Measurements from ENCODE around the gene YIPF3. TPM values are rescaled to one million over a fixed set of nuclear protein-coding genes. Genes with fewer than 3 reads are reported as not detected.
A peak's percentile ranks its signal among the peaks of the same experiment; 100 is the strongest.

YIPF3 gene
- total RNA-seq, 3 donors from 2014 or later (not counting 1 experiment from before 2014, with no cell fraction given): 59.3 to 78.4 (median 70.0) TPM

DNA sequence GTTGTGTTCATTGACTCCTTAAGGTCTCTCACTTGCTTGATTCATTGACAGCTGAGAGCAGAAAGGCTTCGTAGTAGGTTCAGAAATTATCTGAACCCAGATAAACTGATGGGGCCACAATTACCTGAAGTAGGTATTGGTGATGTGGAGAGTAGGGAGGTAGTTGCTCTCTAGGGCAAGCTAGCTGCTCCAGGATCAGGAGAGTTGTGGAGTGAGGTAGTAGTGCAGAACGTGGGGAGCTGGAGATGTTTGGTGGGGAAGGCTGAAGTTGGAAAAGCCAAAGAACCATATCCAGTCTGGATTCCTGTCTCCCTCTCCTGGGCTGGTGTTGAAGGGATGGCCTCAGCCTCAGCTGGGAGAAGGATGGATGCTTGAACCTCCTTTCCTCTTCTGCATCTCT lies 23.5 kb downstream of the YIPF3 start:
- no peaks in the 10 kb centered on the region for H3K27me3 ChIP-seq (ENCODE audit: control insufficient read depth, insufficient read depth, low read length)
- H3K4me1 ChIP-seq (ENCODE audit: control insufficient read depth, insufficient read depth, low read length): peaks cover 19% of the 10 kb centered on the region
- Mint-ChIP-seq H3K9me3 (no peaks in the 10 kb centered on the region), H3K4me3 (no peak overlapping the region), H3K27me3 (ENCODE audit: low read depth in 2 of 2) (no peaks in the 10 kb centered on the region), H3K4me1 (peaks cover 20 to 29% of the 10 kb centered on the region in 2 donors), H3K27ac (peak overlapping the region; percentile 1 to 7), H3K36me3 (no peaks in the 10 kb centered on the region)
- H3K4me3 ChIP-seq (ENCODE audit: low read length): no peak overlapping the region
- intact Hi-C loops (cut with micrococcal nuclease): no loop called here
- no peak for TF ChIP-seq CTCF (IDR thresholded peaks at IDR 0.05)
- no peak for ATAC-seq
- WGBS (ENCODE audit: insufficient coverage): 92% methylated on average over 2 of the region's 2 CpGs
- H3K27ac ChIP-seq (ENCODE audit: low read length): no peak overlapping the region
- H3K36me3 ChIP-seq (ENCODE audit: control insufficient read depth, insufficient read depth, low read length): no peaks in the 10 kb centered on the region
- no peak for DNase-seq
- H3K9me3 ChIP-seq (ENCODE audit: control insufficient read depth, insufficient read depth, low read length): no peaks in the 10 kb centered on the region

- H3K27me3 ChIP-seq (ENCODE audit: control insufficient read depth, insufficient read depth, low read length): no peaks in the 10 kb centered on the region
- H3K4me1 Mint-ChIP-seq: peaks cover 20 to 29% of the 10 kb centered on the region in 2 donors
- no peaks in the 10 kb centered on the region for H3K36me3 ChIP-seq (ENCODE audit: control insufficient read depth, insufficient read depth, low read length)
- WGBS (ENCODE audit: insufficient coverage): 94% methylated on average over 3 of the region's 3 CpGs
- ATAC-seq (no peak), DNase-seq (no peak)
- no peak for TF ChIP-seq CTCF (IDR thresholded peaks at IDR 0.05)
- no peak overlapping the region for H3K4me3 ChIP-seq (ENCODE audit: low read length)
- no peak overlapping the region for H3K4me3 Mint-ChIP-seq
- H3K4me1 ChIP-seq (ENCODE audit: control insufficient read depth, insufficient read depth, low read length): peaks cover 19% of the 10 kb centered on the region
- H3K36me3 Mint-ChIP-seq: no peaks in the 10 kb centered on the region
- H3K27ac ChIP-seq (ENCODE audit: low read length): no peak overlapping the region
- H3K9me3 ChIP-seq (ENCODE audit: control insufficient read depth, insufficient read depth, low read length): no peaks in the 10 kb centered on the region
- intact Hi-C loops (cut with micrococcal nuclease): no loop called here
- H3K27ac Mint-ChIP-seq: peak overlapping the region; percentile 1 to 28
- H3K27me3 Mint-ChIP-seq (ENCODE audit: low read depth in 2 of 2): no peaks in the 10 kb centered on the region
- no peaks in the 10 kb centered on the region for H3K9me3 Mint-ChIP-seq
Observed at GRCh38 chr6:43492673-43493072, 24.1 kb downstream of the YIPF3 start.

- 98% methylated on average over 10 of the region's 10 CpGs for WGBS (ENCODE audit: insufficient coverage)
- Mint-ChIP-seq H3K27me3 (ENCODE audit: low read depth in 2 of 2) (no peaks in the 10 kb centered on the region), H3K36me3 (no peaks in the 10 kb centered on the region)
Observed at GRCh38 chr6:43491750-43492661, 24.7 kb downstream of the YIPF3 start.

More at GRCh38 chr6:43491750-43492661, 24.7 kb downstream of the YIPF3 start:
- ATAC-seq (no peak), DNase-seq (no peak)
- H3K9me3 ChIP-seq (ENCODE audit: control insufficient read depth, insufficient read depth, low read length): no peaks in the 10 kb centered on the region
- Mint-ChIP-seq H3K9me3 (no peaks in the 10 kb centered on the region), H3K4me1 (peaks cover 20 to 29% of the 10 kb centered on the region in 2 donors), H3K4me3 (no peak overlapping the region), H3K27ac (peak overlapping the region in 1 of 2 donors; percentile 28)
- H3K4me1 ChIP-seq (ENCODE audit: control insufficient read depth, insufficient read depth, low read length): peaks cover 19% of the 10 kb centered on the region
- no peaks in the 10 kb centered on the region for H3K27me3 ChIP-seq (ENCODE audit: control insufficient read depth, insufficient read depth, low read length)
- H3K4me3 ChIP-seq (ENCODE audit: low read length): no peak overlapping the region
- intact Hi-C loops (cut with micrococcal nuclease): no loop called here
- H3K27ac ChIP-seq (ENCODE audit: low read length): no peak overlapping the region
- TF ChIP-seq CTCF (IDR thresholded peaks at IDR 0.05): no peak
- H3K36me3 ChIP-seq (ENCODE audit: control insufficient read depth, insufficient read depth, low read length): no peaks in the 10 kb centered on the region
